ENCODE results near the gene MAP2K5. TPM values are rescaled to one million over a fixed set of nuclear protein-coding genes. Genes with fewer than 3 reads are reported as not detected.

MAP2K5 gene
- total RNA-seq, 1 donor from 2014 or later = 25.5 TPM

DNA sequence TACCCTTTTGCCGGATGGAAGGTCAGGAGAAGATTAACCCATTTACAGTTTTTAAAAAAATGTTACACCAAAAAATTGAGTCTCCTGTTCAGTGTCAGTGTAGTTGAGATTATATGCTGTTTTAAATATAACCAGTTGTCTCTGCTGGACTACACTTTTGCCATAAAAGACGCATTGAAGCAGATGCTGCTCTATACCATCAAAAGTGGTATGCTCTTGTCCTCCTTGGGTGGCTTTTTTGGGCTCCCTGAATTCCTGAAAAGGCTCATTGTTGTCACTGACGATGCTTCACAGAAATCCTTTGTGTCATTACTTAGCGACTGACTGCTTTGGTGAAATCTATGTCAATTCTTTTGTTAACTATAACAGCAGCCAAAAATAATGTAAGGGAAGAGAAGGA lies 148.9 kb downstream of the MAP2K5 start:
- ATAC-seq (no peak), DNase-seq (no peak)
- Histone ChIP-seq H3K36me3 (no peaks in the 10 kb centered on the region), H3K4me3 (no peak overlapping the region), H3K27ac (no peak overlapping the region), H3K4me1 (no peaks in the 10 kb centered on the region), H3K27me3 (ENCODE audit: low read depth) (no peaks in the 10 kb centered on the region), H3K9me3 (no peaks in the 10 kb centered on the region)
- intact Hi-C loops (cut with DNase I) = no loop called here
- no peak for TF ChIP-seq CTCF (IDR thresholded peaks at IDR 0.05)

- Histone ChIP-seq H3K4me3 (no peak overlapping the region), H3K27ac (no peak overlapping the region), H3K27me3 (ENCODE audit: low read depth) (no peaks in the 10 kb centered on the region), H3K36me3 (no peaks in the 10 kb centered on the region), H3K4me1 (no peaks in the 10 kb centered on the region), H3K9me3 (no peaks in the 10 kb centered on the region)
- no peak for TF ChIP-seq CTCF (IDR thresholded peaks at IDR 0.05)
- intact Hi-C loops (cut with DNase I) = no loop called here
- ATAC-seq = no peak
- DNase-seq = no peak
These were observed 150.1 kb downstream of the MAP2K5 start for GRCh38 chr15:67692573-67692972.

DNA sequence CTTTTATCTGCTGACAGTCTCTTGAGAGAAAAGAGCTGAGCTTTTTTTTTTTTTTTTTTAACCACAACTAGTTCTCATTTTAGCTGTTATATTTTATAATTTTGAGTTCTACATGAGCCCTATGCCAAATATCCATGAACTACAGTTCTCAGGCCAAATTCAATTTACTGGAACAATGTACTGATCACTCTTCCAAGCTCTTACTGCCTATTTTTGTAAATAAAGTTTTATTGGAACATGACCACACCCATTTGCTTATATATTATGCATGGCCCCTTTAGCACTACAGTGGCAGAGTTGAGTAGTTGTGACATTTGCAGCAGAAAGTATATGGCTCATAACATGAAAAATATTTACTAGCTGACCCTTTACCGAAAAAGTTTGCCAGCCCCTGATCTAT lies 153.6 kb downstream of the MAP2K5 start:
- DNase-seq (no peak), ATAC-seq (no peak)
- Histone ChIP-seq H3K4me1 (no peaks in the 10 kb centered on the region), H3K36me3 (no peaks in the 10 kb centered on the region), H3K9me3 (no peaks in the 10 kb centered on the region), H3K27me3 (ENCODE audit: low read depth) (no peaks in the 10 kb centered on the region), H3K4me3 (no peak overlapping the region), H3K27ac (no peak overlapping the region)
- no peak for TF ChIP-seq CTCF (IDR thresholded peaks at IDR 0.05)
- intact Hi-C loops (cut with DNase I) = no loop called here

GRCh38 chr15:67700023-67700422 lies 157.5 kb downstream of the MAP2K5 start:
- Histone ChIP-seq H3K36me3 (peaks cover 12% of the 10 kb centered on the region), H3K27ac (no peak overlapping the region), H3K27me3 (ENCODE audit: low read depth) (no peaks in the 10 kb centered on the region), H3K4me3 (no peak overlapping the region), H3K4me1 (no peaks in the 10 kb centered on the region), H3K9me3 (no peaks in the 10 kb centered on the region)
- DNase-seq (no peak), ATAC-seq (no peak)
- intact Hi-C loops (cut with DNase I) = no loop called here
- no peak for TF ChIP-seq CTCF (IDR thresholded peaks at IDR 0.05)

DNA sequence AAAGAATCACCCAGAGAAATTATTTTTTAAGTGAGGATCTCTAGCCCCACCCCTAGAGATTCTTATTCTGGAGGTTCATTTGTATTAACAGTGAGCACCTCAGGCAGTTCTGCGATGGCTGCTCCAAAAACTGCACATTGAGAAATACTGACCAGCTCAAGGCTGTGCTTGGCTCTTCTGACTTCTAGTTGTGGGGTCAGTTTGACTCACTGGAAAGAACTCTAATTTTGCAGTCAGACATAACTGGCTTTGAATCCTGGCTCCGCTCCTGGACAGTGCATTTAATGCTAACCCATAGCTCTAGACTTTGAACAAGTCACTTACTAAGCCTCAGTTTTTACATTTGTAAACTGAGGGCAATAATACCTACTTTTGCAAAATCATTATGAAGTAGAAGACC lies 159.2 kb downstream of the MAP2K5 start:
- H3K27me3 ChIP-seq (ENCODE audit: low read depth) = no peaks in the 10 kb centered on the region
- DNase-seq (no peak), ATAC-seq (no peak)
- H3K4me3 ChIP-seq = no peak overlapping the region
- intact Hi-C loops (cut with DNase I) = no loop called here
- TF ChIP-seq CTCF (IDR thresholded peaks at IDR 0.05) = no peak
- H3K9me3 ChIP-seq = no peaks in the 10 kb centered on the region
- H3K27ac ChIP-seq = no peak overlapping the region
- H3K4me1 ChIP-seq = no peaks in the 10 kb centered on the region
- peaks cover 12% of the 10 kb centered on the region for H3K36me3 ChIP-seq
